GM08714 (cell line): ENCODE data around the gene ATP2C1.

Experiments
- H3K4me3 ChIP-seq: fragments of 200-500 bp; sonication (Bioruptor generic); 2 replicates; pipeline ENCODE4 v1.5.1; 2014; ENCODE audit warnings: mild to moderate bottlenecking, low read length, inconsistent platforms
- ZNF274 ChIP-seq: IDR thresholded peaks from 2 replicates; pipeline ENCODE4 v1.6.1; 2012; ENCODE audit warnings: mild to moderate bottlenecking, low read depth, low read length

The ATP2C1 gene

DNA sequence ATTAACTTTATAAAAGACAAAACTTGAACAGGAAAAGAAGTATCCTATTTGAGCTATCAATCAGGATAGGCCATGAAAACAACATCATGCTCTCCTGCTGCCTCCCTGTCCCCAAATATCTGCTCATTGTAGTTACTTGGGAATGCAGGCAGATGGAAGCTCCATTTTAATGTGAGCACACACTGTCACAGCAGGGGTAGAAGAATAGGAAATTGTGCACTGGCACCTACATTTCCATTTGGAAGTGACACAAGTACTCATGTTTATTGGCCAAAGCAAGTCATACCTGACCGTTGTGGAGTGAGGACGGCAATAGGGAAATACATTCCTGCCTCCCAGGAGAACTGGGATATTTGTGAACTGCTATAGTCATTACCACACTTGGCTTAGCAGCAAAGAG, 80.3 kb downstream of the ATP2C1 start:
- TF ChIP-seq ZNF274 = no peak

DNA sequence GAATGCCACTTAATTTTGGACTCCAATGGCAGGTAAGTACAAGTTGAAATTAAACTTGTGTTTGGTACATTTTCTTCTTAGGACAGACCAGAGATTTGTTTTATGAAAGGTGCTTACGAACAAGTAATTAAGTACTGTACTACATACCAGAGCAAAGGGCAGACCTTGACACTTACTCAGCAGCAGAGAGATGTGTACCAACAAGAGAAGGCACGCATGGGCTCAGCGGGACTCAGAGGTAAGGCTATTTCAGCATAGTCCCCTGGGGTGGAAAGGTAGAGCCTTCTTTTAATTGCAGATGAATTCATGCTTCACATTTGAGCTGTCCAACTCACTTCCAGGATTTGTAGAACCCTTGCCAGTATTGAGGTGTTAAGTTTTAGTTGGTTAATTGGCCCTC, 81.4 kb downstream of the ATP2C1 start:
- H3K4me3 ChIP-seq = no peak overlapping the region
- no peak for TF ChIP-seq ZNF274

More for the DNA sequence above, 80.3 kb downstream of the ATP2C1 start:
- no peak overlapping the region for H3K4me3 ChIP-seq

DNA sequence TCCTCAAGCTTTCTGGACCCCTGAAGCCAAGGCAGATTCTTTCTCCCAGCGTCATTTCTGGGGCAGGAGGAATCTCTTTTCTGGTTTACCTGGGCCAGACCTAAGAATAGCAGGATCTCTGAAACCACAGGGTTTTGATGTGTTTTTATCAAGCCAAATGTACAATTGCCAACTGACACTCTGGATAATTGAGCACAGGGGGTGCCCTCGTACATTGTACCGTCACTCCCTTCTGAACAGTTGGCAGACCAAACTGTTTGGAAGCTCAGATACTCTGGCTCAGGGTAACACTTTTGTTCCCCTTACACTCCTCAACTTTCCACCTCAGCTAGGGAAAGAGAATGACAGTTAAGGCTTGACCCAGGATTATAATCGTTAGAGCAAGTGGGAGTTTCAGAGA, 82.8 kb downstream of the ATP2C1 start:
- no peak for TF ChIP-seq ZNF274
- no peak overlapping the region for H3K4me3 ChIP-seq

DNA sequence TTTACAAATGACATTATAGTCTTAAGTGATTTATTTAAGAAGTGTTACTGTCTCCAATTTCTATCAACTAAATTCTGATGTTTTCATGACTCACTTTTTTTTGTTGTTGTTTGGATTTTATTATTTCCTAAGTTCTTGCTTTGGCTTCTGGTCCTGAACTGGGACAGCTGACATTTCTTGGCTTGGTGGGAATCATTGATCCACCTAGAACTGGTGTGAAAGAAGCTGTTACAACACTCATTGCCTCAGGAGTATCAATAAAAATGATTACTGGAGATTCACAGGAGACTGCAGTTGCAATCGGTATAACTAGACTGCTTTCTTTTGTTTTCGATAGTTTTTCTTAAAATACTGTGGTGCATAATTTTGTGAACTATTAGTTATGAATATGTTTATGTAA, 85.2 kb downstream of the ATP2C1 start:
- no peak overlapping the region for H3K4me3 ChIP-seq
- no peak for TF ChIP-seq ZNF274

DNA sequence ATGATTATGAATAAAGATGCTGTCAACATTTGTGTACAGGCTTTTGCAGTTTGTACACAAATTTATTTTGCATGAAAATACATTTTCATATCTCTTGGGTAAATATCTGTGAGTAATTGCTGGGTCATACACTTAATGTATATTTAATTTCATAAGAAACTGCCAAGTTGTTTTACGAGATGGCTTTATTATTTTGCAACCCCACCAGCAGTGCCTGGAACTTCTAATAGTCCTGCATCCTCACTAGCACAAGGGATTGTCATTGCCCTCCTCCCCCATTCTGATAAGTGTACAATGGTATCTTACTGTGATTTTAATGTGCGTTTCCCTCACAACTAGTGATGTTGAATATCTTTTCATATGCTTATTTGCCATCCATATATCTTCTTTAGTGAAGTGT, 87.6 kb downstream of the ATP2C1 start:
- no peak for TF ChIP-seq ZNF274
- no peak overlapping the region for H3K4me3 ChIP-seq

DNA sequence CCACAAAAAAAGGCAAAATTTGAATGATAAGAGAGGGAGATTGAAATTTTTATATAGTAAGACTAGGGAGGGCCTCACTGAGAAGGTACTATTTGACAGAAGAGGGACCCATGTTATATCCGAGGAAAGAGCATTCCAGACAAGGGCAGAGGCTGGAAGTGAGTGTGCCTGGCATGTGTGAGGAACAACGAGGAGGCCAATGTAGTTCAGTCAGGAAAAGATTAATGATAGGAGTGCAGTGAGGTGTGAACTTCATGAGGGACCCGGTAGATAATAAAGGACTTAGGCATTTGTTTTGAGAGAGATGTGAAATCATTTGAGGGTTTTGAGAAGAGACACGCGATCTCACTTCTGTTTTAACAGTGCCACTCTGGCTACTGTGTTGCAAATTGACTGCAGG, 96.4 kb downstream of the ATP2C1 start:
- H3K4me3 ChIP-seq = no peak overlapping the region
- TF ChIP-seq ZNF274 = no peak

DNA sequence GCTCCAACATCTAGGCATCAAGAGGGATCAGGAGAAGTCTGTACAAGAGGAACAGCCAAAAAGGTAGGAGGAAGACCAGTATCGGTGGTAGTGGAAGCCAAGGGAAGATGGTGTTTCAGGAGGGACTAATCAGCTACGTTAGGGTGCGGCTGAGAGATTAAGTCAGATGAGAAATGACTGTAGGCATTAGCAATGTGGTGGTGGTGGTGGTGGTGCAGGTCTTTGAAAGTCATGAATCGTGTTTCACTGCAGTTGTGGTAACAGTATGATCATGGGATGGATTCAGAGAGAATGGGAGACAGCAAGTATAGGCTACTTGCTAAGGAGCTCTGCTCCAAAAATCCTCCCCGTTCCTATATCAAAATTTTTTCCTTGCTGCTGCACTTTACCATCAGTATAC, 97.2 kb downstream of the ATP2C1 start:
- TF ChIP-seq ZNF274 = no peak
- no peak overlapping the region for H3K4me3 ChIP-seq

DNA sequence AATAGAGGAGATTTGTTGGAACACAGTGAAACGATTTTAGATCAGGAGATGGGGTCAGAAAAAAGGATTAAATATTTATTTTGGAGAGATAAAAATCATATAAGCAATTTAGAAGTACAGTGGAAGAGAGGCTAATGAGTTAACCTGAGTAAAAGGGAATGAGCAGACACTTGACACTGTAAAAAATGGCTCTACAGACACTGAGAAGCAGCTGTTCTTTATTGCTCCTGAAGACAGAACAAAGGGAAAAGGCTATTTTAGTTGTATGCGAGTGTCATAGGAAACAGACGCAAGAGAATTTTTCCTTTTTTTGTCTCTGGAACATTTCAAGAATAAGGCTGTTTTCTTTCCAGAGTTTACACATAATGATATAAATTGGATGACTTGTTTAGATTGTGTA, 98.5 kb downstream of the ATP2C1 start:
- TF ChIP-seq ZNF274 = no peak
- no peak overlapping the region for H3K4me3 ChIP-seq

DNA sequence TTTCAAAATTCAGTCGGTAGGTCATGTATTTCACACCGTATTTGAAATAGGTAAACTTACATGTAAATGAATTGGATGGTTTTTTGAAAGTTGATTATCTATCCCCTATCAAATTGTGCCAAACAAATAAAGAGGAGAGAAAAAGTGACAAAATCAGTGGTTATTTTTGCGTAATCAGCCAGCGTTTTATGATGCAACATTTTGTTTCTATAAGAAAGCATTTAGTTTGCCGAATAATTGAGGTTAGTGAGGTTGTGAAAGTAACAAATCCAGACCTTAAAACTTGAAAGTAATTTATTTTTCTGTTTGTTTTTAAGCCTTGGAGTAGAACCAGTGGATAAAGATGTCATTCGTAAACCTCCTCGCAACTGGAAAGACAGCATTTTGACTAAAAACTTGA, 103.4 kb downstream of the ATP2C1 start:
- no peak overlapping the region for H3K4me3 ChIP-seq
- TF ChIP-seq ZNF274 = no peak

DNA sequence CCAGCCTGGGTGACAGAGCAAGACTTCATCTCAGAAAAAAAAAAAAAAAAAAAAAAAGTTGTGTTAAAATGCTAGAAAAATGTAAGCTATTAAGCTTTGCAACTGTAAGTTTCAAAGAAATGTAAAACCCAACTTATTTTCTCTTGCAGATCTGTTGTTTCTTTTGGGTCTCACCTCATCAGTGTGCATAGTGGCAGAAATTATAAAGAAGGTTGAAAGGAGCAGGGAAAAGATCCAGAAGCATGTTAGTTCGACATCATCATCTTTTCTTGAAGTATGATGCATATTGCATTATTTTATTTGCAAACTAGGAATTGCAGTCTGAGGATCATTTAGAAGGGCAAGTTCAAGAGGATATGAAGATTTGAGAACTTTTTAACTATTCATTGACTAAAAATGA, 107.2 kb downstream of the ATP2C1 start:
- no peak for TF ChIP-seq ZNF274
- no peak overlapping the region for H3K4me3 ChIP-seq

DNA sequence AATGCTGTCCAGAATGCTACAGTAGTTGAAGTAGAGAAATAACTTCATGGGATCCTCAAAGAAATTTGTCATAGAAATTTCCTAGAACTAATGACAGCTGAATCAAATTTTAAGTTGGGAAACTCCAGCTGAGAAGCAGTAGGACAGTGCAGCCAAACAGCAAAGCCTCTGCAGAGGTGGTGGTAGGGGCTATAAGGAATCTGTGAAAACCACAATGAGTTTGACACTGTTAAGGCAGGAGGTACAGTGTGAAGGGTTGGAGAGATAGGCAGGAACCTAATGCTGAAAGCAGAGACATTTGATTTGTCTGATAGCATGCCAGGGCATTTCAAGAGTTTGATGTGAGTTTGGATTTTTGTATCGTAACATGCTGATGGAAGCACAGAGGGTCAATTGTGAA, 110.7 kb downstream of the ATP2C1 start:
- H3K4me3 ChIP-seq = no peak overlapping the region
- TF ChIP-seq ZNF274 = no peak

DNA sequence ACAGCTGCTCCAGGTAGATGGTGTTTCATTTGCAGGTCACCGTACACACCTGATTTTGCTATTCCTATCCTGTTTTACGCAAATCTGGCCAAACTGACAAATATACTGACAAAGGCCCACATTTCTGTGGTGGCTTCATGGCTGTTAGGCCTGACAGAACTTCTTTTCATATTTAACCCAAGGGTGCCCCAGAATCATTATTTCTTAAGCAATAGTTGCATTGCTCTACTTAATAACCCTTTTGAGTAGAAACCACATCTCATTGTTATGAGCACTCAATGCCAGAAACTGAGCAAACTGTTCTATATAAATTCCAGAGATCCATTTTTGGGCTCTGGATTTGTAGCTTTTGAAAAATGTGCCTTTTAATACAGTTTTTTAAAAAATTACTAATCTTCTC, 113.4 kb downstream of the ATP2C1 start:
- TF ChIP-seq ZNF274 = no peak
- H3K4me3 ChIP-seq = no peak overlapping the region

DNA sequence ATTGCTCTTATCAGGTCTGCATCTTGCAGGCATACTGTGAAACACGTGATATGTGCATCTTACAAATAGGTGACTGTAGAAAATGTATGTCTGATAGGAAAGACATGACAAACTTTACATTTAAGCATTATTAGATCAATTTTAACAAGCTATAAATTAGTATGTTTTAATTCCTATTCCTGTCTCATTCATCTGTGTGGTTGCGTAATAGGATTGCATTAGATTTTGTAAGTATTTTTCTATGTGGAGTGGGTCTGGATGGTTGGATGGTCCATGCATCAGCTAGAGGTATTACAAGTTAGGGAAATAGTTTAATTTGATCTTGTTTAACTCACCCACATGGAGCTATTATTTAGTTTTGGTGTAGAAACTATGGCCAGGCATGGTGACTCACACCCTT, 113.9 kb downstream of the ATP2C1 start:
- TF ChIP-seq ZNF274 = no peak
- H3K4me3 ChIP-seq = no peak overlapping the region

DNA sequence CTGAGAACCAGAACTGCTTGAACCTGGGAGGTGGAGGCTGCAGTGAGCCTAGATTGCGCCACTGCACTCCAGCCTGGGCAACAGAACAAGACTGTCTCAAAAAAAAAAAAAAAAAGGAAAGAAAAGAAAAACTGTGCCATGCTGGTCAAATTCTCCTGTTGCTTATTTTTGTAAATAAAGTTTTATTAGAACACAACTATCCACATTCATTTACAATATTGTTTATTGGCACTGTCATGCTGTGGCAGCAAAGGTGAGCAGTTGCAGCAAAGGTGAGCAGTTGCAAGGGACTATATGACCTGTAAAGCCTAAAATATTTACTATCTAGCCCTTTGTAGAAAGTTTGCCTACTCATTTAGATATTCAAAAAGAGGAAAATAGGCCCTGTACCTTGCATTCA, 114.4 kb downstream of the ATP2C1 start:
- no peak overlapping the region for H3K4me3 ChIP-seq
- no peak for TF ChIP-seq ZNF274

DNA sequence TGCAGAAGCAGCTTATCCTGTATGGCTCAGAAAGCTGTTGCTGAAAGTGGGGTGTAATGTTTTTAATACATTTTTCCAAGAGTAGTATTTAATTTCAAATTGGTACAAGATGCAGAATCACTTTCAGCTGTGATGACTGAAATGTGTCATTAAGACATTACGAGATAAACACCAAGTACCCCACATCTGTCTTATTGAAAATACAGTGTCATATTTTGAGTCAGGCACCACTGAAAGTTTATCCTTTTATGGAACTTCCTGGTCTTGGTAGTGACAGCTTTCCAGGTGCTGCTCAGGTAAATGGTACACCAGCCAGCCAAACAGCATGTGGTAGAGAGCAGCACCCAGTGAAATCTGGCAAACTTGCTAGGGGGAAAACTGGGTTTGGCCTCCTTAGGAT, 115.8 kb downstream of the ATP2C1 start:
- TF ChIP-seq ZNF274 = no peak
- no peak overlapping the region for H3K4me3 ChIP-seq

DNA sequence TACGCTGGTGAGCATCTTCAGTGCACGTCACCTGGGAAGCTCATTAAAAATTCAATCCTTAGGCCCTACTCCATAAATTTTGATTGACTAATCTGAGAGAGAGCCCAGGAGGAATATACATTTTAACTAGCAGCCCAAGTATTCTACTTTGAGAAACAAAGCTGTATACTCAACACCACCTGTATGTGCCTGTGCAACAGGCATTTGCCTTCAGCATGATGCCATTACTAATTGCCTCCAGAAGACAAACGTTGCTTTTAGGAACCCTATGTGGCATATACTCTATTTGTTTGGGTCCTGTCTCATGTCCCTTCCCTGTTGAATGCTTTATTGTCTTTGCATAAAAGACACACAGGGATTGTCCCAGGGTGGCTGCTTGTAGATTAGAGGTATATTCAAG, 125.1 kb downstream of the ATP2C1 start:
- no peak overlapping the region for H3K4me3 ChIP-seq
- no peak for TF ChIP-seq ZNF274
